IPS-NIHi7 (cell line): ENCODE data around the gene PUM2.

Experiments used
- DNase-seq: peaks from one replicate; pipeline ENCODE4 v3.0.0; 2012; ENCODE audit warnings: mixed read lengths; ENCODE audit errors: extremely low spot score

The PUM2 gene

DNA sequence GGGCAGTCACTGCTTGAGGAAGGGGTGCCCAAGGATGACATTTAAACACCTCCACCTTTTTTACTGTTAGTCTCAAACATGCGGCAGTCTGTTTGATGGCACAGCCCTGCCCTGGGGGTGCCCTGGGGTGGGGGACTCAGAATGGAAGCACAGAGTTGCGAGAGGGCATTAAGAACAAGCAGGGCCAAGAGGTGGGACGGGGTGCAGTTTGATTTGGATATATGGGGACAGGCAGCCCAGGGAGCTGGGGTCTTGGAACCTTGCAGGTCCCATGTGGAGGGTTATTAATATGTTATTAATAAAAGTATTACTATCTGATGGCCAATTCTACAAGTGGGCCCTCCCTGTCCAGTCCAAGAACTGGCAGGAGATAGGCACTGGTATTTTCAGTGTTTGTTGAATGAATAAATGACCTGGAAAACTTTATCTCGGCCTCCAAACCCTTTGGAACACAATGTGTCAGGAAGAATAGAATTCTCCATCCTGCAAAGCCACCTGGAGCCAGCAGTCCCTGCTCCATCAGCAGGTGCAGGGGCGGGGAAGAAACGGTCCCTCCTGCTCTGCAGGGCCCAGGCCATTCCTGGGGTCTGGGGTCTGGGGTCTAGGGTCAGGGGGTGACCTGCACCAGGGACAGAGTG is 150.9 kb downstream of the PUM2 start:
- DNase-seq, result no peak

DNA sequence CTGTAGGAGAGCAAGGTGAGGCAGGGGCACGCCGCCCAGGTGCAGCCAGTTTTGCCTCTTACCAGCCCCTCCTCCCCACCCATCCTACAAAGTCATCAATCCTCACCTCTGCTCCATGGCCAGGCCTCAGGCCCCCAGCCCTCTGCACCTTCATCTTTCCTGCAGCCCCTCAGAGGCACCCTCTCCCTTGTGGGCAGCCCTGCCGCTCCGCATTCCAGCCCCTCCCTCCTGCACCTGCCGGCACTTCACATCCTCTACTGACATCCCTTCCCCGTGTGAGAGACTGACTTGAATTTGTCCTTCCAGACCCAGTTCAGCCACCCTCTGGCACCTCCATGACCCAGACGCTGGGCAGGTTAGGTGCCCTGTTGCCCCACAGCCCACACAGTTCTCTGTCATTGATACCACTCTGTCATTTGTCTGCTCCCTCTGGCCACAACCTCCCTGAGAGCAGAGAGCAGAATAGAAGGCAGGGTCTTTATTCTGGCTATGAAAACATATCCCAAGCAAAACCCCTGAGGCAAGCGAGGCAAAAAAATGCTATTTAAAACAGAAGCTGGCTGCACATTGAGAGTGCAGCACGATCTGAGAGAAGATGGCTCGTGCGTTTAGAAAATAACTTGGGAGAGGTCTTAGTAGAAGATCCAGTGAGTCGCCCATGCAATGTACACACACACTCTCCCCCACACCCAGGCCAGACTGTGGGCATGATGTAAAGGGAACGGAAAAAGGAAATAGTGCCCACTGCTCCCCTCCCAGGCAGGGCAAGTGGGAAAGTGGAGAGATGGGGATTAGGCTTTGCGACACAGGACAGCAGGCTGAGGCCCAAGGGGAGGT is 151.6 kb downstream of the PUM2 start:
- no peak for DNase-seq
